ENCODE measurements around the gene MAPKBP1. TPM values are rescaled to one million over a fixed set of nuclear protein-coding genes. Genes with fewer than 3 reads are reported as not detected.

Gene MAPKBP1
- total and polyA plus RNA-seq, 9 of the 15 experiments (the other 6 are each of a cell fraction or from before 2014, with no cell fraction given) = 0.15 to 9.5 (median 4.5) TPM

DNA sequence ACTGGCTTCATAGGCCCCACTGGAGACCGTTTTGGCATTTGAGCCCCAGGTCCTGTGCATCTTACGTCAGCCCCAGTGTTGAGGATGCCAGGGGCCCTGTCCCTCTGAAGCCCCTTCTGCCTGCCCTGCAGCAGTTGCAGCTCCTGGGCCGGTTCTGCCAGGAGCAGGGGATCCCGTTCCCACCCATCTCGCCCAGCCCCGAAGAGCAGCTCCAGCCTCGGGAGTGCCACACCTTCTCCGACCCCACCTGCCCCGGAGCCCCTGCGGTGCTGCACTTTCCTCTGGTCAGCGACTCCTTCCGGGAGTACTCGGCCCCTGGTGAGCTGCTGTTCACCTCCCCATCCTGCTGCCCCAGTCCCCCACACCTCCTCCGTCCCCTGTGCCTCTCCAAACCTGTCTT, 72.9 kb downstream of the MAPKBP1 start:
- FAIRE-seq (no peak), ATAC-seq (no peak), DNase-seq (ENCODE audit: extremely low read depth in 1 of 4, low spot score in 3 of 4) (no peak)
- Histone ChIP-seq H3K79me2 (ENCODE audit: control insufficient read depth, insufficient read depth, low read length) (no peaks in the 10 kb centered on the region), H3K36me3 (ENCODE audit: control insufficient read depth, insufficient read depth, low read length) (peaks cover 5% of the 10 kb centered on the region; the same call in 1 of the 3 replicates), H3K27me3 (ENCODE audit: control insufficient read depth in 2 of 2, insufficient read depth in 2 of 2, low read length in 2 of 2) (peaks cover 9 to 20% of the 10 kb centered on the region in 2 experiments; a peak in 4 of 5 replicates), H3K4me2 (ENCODE audit: insufficient read depth, low read length) (no peak overlapping the region), H2AFZ (ENCODE audit: low read depth, low read length) (no peak overlapping the region), H3K4me1 (replicated peaks in 1 of 2; ENCODE audit: control insufficient read depth in 2 of 2, insufficient read depth in 2 of 2, low read length in 2 of 2) (peaks cover 0 to 11% of the 10 kb centered on the region in 2 experiments; a peak in 1 of 5 replicates), H3K9me1 (ENCODE audit: control insufficient read depth, insufficient read depth, low read length) (no peaks in the 10 kb centered on the region), H3K27ac (ENCODE audit: extremely low read depth, low read depth, low read length) (no peak overlapping the region), H3K9ac (ENCODE audit: insufficient read depth in 1 of 2, low read depth in 2 of 2, low read length in 2 of 2) (no peak overlapping the region), H4K20me1 (replicated peaks; ENCODE audit: control insufficient read depth, insufficient read depth, low read length) (peaks cover 5% of the 10 kb centered on the region; the same call in 1 of the 2 replicates), H3K9me3 (replicated peaks; ENCODE audit: control insufficient read depth, insufficient read depth, low read depth, low read length) (no peaks in the 10 kb centered on the region), H3K4me3 (no peak overlapping the region)
- ChIA-PET CTCF (ENCODE audit: low intra/inter-chr PET ratio) (no interaction called here), POLR2A (interaction anchor here (0.6 to 0.9 kb wide), 3 partner anchors 9 to 894 kb away, joined by 3 to 4 read pairs (median 3); partner anchors contain the start of gene CHAC1)
- TF ChIP-seq, protein P1, sequence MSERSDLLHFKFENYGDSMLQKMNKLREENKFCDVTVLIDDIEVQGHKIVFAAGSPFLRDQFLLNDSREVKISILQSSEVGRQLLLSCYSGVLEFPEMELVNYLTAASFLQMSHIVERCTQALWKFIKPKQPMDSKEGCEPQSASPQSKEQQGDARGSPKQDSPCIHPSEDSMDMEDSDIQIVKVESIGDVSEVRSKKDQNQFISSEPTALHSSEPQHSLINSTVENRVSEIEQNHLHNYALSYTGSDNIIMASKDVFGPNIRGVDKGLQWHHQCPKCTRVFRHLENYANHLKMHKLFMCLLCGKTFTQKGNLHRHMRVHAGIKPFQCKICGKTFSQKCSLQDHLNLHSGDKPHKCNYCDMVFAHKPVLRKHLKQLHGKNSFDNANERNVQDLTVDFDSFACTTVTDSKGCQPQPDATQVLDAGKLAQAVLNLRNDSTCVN (CRISPR knock-in tag; IDR thresholded peaks at IDR 0.05) = no peak
- TF ChIP-seq, protein P2, sequence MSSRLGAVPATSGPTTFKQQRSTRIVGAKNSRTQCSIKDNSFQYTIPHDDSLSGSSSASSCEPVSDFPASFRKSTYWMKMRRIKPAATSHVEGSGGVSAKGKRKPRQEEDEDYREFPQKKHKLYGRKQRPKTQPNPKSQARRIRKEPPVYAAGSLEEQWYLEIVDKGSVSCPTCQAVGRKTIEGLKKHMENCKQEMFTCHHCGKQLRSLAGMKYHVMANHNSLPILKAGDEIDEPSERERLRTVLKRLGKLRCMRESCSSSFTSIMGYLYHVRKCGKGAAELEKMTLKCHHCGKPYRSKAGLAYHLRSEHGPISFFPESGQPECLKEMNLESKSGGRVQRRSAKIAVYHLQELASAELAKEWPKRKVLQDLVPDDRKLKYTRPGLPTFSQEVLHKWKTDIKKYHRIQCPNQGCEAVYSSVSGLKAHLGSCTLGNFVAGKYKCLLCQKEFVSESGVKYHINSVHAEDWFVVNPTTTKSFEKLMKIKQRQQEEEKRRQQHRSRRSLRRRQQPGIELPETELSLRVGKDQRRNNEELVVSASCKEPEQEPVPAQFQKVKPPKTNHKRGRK (tag; IDR thresholded peaks at IDR 0.05) = no peak
- BruUV-seq (replicated peaks) = no TSS peak
- intact Hi-C loops (cut with micrococcal nuclease) = no loop called here
- in situ Hi-C loops (cut with MboI) = no loop called here
- 69% methylated on average over 13 of the region's 14 CpGs for WGBS (ENCODE audit: insufficient coverage, low coverage, missing lambda C conversion rate)

Measured in K562 (cell line).